ENCODE data around the gene BRSK2.
"Not testable (repeated sequence)": the region's sequence is repeated elsewhere in the genome, so short reads cannot be mapped to it uniquely, and the experiment has no call there.

BRSK2 gene

DNA sequence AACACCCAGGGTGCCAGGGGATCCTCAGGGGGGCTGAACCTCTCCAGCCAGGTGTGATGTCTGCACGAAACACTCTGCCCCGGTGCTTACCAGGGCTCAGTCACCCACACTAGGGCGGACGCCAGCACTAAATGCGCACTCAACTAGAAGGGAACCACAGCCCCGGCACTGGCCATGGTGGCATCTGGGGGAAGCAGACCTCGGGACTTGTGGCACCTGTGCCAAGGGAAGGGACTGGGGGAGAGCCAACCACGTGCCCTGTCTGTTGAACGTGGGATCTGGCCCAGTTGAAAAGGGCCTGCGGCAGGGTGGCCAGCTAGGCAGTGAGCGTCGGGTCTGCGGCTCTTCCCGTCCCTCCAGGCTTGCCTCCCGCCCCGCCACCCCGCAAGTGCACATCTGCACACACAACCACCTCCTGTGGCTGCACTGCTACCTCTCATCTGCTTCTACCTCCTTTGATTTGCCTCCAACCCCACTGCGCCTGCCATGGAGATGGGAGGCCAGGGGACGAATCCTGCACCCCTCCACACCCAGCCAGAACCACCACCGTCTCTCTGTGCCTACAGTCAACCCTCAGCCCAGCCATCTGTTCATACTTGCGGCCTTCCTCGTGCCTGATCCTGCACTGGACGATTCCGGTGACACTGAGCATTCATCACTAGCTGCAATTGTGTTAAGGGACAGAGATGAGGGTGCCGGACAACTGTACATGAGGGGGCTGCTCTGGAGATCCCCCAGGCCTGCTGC lies 111.9 kb downstream of the BRSK2 start:
- no peak for DNase-seq

DNA sequence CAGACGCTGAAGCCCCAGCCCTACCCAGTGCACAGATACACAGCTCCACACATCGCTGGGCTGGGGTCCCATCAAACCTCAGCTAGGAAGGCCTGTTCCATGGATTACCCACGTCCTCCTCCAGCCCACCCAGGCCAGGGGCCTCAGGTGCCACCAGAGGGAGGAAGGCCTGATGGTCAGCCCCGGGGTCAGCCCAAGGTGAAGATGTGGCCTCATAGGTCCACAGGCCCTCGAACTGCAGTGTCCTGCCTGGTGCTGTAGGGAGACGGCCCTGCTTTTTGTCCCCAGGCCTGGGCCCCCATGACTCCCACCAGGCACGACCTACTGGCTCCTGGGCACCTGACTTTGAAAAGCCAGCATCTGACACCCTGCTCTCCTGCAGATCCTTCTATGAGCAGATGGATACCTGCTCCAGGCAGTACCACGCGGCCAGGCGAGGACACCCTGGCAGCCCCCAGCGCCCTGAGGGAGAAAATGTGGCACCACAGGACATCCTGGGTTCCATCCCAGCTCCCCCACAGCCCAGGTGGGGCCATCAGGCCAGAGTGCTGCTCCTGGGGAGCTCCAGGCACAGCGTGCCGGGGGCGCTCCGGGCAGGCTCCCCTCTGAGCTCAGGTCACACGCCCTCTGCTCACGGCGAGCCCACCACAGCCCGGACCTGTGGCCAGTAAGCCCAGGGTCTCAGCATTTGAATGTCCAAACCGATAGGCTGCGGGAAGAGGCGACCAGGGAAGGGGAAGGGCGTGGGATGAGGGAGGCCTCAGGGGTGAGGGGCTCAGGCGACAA lies 112.6 kb downstream of the BRSK2 start:
- DNase-seq = no peak

DNA sequence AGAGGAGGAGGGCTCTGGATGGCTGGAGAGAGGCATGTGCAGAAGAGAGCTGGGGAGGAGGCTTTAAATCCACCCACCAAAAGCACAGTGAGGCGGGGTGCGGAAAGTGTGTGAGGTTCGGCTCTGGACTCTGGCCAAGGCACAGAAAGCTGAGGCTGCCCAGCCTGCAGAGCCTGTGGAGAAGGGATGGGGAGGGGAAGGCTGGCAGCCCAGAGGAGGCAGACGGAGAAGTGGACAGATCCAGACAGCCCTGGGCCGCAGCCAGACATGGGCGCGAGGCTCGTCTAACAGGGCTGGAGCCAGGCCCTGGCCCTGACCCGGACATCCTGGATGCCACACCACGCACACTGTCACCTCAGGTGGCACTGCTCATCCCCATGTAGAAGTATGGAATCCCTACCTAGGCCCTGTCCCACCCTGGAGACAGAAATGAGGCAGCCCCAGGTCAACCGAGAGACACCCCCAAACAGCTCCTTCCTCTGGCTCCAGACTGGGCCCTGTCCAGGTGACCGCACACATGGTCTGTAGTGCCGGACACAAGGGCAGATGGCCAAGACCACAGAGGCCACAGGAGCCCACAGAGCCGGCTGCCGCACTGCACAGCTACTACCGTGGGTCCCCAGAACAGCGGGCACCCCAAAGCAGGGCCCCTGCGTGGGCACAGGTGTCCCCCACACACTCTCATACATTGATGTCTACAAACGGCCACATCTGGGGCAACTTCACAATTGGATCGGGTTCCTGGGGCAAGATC lies 113.4 kb downstream of the BRSK2 start:
- no peak for DNase-seq

DNA sequence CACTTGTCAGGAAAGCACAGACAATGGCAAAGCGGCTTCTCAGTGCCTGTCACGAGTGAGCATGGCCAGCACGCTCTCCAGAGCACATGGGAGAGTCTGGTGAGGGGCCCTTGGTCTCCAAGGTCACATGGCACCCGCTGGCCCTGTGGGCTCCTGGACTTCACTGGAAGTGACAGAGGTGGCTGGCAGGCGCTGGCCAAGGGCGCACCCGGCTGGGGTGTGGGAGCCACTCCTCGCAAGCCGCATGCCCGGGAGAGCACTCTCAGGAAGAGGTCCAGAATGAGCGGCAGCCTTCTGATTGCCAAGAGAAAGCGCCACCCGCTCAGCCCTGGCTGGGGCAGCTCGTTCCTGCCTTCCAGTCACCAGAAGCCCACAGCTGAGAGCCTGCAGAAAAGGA lies 114.0 kb downstream of the BRSK2 start:
- no peak for DNase-seq

DNA sequence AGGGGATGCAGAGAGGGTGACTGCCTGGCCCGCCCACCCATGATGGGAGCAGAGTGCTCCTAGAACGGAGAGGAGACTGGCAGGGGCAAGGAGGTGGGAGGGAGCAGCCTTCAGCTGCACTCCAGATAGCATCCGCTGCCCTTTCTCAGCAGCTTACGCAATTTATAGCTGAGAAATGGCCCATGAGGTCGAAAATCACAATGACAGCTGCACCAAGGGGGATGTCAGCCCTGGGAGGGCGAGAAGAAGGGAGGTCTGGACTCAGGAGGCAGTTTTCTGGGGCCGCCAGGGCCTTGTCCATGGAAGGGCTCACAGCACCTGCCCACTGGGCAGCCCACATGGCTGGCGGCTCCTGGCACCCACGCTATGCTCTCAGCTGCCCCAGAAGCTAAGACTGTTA lies 114.4 kb downstream of the BRSK2 start:
- DNase-seq = no peak

DNA sequence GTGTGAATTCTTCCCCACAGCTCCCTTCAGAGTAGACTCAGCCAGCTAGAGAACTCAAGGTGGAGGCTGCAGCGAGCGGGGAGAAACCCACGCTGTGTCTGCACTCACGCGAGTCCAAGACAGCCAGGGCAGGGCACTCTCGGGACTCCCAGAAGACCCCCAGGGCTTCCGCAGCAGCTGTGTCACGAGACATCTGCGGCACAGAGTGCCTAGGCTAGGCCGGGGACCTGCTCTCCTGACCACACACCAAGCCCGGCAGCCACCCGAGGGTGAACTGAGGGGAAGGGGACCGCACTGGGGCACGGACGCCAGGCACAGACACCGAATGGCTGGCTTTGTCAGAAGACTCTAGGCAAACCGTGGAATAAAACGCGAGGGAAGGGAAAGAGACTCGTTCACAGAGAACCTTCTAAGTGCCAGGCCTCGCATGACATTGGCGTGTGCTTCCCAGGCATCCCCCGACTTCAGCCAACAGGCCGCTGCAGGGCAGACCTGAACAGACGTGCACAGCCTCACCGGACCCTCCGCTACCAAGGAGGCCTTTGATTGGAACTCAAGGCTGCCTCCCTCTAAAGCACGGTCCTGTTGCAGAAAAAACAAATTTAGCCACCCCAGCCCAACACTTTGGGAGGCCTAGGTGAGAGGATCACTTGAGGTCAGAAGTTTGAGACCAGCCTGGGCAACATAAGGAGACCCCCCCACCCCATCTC lies 115.0 kb downstream of the BRSK2 start:
- no peak for DNase-seq

DNA sequence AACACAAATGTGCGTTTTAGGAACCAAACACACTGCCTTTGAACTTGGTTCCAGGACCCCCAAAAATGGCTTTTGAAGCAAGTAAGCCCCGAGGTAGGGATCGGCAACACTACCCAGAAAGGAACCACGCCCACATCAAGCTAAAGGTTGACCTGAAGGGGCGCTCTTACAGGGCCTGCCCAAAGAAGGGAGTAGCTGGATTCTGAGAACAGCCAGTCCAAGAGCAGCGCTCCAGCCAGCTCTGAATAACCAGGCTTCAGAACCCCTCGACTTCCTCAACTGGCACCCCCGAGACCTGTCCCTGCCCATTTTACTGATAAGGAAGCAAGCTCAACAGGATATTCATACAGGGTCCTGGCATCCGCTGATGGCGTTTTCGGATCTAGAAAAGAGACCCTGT lies 115.7 kb downstream of the BRSK2 start:
- no peak for DNase-seq

DNA sequence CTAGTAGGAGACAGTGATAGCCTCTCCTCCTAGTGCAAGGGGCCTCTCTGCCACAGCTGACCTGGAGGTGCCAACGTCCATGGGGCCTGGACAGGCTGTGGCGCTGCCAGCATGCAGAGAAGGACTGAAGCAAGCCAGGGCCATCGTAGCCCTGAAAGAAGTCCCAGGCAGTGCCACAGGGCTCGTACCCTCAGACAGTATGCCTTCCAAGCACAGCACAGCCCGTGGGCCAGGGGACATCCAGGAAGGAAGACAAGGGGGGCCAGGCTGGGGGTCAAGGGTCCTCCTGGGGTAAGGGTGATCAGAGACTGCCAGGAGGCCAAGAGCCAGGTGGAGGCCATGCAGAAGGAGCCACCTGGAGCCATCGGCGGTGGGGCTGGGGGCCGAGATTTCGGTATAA lies 117.2 kb downstream of the BRSK2 start:
- DNase-seq = no peak

DNA sequence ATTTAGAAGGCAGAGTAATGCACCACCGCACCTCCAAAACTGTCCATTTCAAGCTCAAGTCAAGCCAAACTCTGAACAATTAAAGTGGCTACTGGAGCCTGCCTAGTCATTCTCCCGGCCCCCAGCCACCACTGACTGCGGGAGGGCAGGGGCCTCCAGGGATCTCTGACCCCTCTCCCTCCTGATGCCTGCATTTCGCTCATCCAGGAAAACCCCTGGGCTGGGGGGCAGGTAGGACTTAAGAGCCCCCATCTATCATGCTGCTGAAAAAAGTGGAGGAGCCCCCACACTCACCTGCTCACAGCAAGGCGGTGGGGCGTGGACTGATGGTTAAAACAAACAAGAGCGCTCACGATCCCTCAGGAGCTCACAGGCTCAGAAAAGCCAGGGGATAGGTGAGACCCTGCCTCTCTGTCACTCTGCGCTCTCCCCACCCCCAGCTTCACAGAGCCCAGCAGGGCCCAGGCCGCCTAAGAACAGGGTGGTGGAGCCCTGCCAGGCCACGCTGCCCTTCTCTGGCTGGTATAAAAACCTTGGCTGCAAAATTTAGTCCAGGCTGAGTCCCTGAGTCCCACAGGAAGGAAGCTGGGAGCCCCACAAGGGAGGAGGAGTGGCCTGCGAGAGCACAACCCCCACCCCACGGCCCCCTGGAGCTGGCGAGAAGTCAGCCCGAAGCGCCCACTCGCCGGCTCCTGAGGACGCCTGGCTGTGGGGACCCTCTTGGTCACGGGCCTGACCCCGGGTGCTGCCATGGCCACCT lies 117.8 kb downstream of the BRSK2 start:
- DNase-seq = no peak

DNA sequence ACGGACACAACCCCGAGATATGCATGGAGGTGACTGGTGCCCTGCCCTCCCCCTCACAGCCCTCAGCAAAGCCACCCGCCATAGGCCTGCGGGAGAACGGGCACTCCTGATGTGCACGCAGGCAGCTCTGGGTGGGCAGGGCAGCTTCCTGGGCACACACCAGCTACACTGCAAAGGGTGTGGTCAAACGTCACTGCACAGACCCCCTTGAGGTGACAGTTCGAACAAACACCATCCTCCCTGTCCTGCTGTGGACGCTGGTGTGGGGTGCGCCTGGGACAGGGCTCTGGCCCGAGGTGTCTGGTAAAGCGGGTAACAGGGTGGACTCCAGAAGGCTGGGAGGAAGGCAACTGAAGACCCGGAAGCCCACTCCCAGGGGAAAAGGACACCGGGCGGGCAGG lies 118.8 kb downstream of the BRSK2 start:
- no peak for DNase-seq

DNA sequence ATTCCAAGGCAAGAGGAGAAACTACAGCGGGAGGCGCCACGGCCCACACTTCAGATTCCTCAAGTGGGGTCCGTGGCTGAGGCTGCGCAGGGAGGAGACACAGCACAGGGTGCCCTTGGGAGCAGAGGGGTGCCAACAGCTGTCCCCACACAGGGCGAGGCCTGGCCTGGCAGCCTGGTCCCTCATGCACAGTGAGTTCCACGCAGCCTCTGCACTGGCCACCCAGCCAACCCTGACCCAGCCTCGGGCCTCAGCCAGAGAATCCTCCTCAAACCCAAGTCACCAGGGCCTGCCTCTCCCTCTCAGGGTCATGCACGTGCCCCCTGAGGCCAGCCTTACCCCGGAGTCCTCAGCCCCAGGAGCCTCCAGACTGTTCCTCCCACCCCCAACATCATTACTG lies 119.3 kb downstream of the BRSK2 start:
- DNase-seq = no peak

DNA sequence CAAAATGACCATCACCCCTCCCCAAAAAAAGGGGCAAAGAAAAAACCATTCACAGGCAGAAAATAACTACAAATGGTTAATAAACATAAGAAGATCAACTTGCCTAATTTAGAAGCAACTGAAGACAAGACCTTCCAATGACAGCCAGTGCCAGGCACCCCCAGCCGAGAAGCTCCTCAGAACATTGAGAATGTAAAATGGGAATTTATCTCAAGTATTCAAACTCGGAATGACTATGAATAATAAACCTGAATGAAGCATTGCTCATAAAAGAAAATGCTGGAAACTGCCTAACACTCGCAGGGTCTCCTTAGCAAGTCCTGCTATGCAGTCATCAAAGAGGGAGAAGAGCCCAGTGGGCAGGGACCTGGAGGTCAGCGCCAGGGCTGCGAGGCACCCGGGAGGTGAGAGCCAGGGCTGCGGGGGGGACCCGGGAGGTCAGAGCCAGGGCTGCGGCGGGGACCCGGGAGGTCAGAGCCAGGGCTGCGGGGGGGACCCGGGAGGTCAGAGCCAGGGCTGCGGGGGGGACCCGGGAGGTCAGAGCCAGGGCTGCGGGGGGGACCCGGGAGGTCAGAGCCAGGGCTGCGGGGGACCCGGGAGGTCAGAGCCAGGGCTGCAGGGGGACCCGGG lies 120.0 kb downstream of the BRSK2 start:
- DNase-seq = no peak

DNA sequence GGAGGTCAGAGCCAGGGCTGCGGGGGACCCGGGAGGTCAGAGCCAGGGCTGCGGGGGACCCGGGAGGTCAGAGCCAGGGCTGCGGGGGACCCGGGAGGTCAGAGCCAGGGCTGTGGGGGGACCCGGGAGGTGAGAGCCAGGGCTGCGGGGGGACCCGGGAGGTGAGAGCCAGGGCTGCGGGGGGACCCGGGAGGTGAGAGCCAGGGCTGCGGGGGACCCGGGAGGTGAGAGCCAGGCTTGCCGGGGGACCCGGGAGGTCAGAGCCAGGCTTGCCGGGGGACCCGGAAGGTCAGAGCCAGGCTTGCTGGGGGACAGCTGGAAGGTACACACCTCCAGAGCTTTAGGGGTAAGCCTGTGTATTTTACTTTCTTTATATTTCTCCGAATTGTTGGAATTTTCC lies 120.6 kb downstream of the BRSK2 start:
- DNase-seq = not testable (repeated sequence)

DNA sequence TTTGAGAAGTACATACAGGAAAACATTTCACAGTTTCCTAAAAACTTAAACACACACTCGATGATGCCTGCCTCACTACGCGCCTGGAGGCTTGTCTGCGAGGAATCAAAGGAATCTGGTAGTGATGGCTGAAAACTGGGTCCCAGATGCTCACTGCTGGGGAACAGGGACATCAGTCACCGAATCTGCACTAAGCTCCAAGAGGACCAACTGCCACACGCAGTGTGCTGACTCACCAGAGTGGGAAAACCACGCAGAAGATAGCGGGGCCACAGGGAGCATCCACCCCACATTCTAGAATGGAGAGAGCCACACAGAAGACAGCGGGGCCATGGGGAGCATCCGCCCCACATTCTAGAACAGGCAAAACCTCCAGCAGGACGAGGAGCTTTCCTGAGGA lies 121.2 kb downstream of the BRSK2 start:
- DNase-seq = no peak

DNA sequence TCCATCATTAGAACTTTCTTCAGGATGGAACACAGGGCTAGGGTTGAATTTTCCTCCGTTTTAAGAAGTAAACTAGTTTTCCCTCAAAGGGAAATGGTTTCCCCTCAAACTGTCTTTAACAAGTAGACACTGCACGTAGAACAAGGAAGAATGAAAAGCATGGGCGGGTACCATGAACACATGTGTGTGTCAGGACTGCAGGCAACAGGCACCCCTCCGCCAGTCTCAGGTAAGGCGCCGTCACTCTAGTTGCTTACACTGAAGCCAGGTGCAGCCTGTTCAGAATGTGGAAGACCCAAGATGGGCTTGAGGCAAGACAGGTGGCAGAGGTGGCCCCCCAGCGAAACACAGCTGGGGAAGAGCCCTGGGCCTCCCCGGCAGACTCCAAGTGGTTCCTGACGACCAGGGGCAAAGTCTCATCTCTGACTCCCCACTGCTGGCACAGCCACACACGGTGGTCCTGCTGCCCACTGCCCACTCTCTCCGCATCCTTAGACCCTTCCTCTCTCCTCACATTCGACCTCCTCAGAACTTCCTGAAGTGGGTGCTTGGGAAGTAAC lies 122.3 kb downstream of the BRSK2 start:
- DNase-seq = no peak
